NCI-H1417 treated with DMSO at 0.1 percent for 48 hours (cell line): ENCODE data around the gene CCR6.
"Not testable (repeated sequence)": the region's sequence is repeated elsewhere in the genome, so short reads cannot be mapped to it uniquely, and the experiment has no call there.

ENCODE experiments used
- DNase-seq: peaks from one replicate; lab custom pipeline; 2025; lab: John Stamatoyannopoulos, UW

Gene CCR6

DNA sequence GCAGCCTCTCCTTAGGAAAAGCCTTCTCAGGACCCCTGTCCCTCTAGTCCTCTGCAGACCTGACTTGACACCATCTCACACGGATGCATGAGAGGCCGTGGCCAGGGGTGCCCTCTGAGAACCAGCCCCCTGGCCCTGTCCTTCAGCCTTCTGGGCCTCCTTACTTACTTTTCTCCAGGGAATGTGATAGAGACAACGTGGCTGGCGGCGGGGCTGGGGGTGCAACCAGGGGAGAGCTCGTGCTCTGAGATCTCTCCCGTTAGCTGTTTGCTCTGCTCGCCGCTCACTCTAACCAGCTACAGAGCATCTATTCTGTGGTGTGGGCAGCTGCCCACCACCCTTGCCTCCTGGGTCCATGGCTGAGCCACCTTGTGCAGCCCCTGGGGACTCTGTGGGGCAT, 20.1 kb downstream of the CCR6 start:
- no peak for DNase-seq

DNA sequence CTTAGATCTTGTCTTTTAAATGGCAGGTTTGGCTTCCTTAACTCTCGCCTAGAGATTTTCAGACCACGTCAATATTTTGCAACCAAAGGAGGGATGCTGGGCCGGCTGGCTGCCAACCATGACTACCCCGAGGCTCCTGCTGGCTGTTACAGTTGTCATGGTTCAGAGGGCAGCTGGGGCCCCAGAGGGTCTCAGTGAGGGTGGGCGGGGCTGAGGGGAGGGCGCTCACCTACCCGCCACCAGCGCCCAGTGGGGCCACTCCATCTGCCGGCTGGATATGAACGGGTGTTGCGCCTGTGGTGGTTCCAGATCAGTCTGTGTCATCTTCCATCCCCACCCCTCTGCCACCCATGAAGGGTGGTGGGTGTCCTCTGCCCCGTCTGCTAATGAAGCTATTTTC, 22.6 kb downstream of the CCR6 start:
- DNase-seq = no peak

DNA sequence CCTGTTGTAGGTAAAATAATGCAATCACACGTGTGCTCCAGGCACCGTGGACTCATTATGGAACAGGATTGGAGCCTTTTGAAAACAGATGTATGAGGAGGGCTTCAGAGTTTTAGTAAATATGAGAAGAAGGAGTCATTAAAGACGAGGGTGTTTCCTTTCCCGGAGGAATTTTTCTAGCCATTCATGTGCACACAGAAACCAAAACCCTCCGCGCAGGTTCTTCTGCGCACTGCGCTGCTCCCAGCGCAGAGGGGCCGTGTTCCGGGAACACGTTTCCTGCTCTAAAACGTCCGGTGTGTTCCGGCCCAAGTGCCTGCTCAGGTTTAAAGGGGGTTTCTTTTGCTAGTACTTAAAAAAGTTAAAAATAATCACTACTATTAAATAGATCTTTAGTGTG, 23.2 kb downstream of the CCR6 start:
- DNase-seq = no peak

DNA sequence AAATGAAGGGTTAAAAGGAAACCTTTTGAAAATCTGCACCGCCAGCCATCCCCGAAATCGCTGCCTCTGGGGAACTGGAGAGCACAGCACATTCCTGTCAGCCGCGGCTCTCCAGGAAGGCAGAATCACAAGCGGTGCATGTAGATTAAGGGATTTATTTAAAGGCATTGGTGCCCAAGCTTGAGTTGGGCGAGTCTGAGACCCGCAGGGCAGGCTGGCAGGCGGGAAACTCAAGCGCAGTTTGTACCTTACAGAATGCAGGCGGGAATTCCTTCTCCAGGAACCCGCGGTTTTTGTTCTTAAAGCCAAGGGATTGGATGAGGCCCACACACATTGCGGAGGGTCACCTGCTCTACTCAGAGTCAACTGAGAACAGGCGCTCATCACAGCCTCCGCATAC, 24.1 kb downstream of the CCR6 start:
- no peak for DNase-seq

DNA sequence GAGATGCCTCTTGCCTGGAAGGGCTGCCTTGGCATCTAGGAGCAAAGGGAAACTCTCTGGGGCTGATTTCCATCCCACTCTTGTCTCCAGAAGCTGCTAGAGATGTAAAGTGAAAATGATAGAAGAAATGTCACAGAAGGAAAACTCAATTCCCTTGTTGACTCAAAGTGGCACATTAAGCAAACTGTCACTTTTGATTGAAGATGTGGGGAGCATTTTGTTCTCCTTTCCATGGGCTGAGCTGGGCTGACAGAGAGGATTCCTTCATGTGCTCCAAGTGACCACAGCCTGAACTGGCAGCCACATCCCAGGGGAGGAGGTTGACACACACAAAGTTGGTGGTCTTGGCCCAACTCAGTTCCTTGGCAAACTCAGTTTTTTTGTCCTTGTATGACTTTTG, 25.1 kb downstream of the CCR6 start:
- no peak for DNase-seq

DNA sequence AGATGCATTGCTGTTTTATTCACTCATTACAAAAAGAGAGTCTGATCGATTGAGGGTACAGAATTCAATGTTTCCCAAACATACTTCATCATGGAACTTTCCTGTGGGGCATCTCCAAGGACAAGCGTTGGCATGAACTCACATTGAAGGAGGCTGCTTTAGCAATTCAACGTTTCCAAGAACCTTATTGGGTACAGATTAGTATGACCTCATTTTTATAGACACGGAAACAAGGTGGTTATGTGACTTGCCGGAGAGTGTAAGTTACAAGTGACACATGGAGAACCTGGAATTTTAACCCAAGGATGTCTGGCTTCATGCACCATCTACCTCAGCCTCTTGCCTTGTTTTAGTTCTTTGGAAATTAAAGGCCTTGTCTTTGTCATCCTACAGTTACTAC, 26.1 kb downstream of the CCR6 start:
- DNase-seq = no peak

DNA sequence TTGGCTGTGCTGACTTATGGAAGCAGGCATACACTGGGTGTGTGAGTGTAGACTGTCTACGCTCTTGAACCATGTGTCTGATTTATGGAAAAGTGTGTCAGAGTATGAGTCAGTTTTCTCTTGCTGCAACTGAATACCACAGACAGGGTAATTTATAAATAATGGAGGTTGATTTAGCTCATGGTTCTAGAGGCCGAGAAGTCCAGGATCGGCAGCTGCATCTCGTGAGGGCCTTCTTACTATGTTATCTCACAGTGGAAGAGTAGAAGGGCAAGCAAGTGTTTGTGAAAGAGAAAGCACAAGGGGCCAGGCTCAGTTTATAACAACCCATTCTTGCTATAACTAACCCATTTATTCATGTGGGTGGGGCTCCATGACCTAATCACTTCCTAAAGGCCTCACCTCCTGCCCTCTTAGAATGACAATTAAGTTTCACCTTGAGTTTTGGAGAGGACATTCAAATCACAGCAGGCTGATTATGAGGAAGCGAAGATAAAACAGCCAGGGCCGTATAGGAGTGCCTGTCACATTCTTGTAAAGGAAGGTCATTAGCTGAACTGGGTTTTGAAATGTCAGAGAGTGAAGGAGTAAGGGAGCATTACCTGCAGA, 28.1 kb downstream of the CCR6 start:
- no peak for DNase-seq

DNA sequence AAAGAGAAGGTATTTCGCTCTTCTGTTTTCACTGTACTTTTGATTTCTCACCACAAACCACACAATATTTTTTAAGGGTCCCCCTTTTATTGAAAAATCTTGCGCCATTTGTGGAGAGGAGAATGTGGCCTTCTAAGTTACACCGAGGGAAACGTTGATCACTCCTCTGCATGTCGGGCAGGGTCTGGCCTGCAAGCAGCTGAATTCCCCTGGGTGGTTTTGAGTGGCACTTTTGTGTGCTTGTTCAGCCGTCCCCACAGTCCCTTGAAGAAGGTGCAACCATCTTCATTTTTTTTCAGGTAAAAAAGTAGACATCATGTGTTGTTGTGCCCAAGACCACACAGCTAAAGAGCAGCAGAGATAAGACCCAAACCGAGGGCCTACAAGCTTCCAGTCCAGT, 28.8 kb downstream of the CCR6 start:
- no peak for DNase-seq

DNA sequence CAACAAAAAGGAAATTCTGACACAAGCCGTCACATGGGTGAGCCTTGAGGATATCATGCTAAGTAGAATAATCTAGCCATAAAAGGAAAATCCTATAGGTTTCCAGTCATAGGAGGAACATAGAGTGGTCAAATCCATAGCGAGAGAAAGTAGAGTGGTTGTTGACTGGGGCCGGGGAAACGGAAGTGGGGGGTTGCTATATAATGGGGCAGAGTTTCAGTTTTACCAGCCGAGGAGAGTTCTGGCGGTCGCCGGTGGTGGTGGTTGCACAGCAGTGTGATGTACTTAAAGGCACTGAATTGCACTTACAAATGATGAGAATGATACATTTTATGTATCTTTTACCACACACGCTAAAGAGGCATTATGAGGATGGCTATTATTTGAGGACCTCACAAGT, 30.0 kb downstream of the CCR6 start:
- DNase-seq = no peak

DNA sequence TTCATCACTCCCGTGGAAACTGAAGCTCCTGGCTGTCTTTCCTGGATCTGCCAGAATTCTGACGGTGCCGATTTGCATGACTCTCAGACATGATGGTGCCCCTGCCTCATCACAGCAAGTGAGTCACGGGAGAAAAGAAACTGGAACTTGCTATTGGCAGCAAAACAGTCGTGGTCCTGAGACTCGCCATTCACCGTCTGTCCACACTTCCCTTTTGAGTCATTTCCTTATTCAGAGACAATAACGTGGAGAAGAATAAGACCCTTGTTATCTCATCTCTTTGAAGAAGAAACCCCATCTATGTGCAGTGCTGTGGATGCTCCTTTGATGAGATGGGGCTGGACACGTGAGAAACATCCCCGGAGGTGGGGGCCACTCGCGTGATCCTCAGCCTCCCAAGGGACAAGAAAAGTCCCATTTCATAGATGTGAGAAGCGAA, 30.6 kb downstream of the CCR6 start:
- no peak for DNase-seq

DNA sequence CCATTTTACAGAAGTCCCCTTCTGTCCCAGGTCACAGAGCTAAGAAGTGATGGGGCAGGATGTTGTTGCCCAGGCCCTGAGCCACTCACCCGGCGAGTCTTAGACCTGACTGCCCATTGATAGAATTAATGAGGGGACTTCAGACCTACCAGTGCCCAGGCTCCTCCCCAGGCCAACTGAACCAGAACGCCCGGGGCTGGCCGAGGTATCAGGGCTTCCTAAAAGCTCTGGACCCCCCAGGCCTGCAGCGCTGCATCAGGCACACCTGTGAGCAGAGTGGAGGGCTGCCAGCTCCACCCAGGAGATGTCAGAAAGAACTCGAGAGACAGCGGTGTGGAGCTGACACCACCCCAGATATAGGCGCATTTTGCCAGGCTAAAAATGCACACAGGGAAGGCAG, 31.4 kb downstream of the CCR6 start:
- DNase-seq = no peak

DNA sequence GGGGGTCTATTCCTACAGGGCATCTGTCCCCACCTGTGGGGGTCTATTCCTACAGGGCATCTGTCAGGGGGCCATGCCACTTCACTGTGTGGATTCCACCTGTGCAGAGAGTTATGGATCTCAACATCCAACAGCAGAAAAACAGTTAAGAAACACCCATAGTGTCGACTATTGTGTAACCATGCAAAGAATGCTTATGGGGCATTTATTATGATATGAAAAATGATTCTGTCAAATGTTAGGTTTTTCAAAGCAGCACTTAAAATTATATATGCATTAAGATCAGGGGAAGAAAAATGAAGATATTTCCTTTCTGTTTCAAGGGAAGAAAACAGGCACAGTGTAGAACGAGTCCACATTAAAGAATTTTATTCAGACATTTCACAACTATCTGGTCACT, 32.0 kb downstream of the CCR6 start:
- DNase-seq = no peak

DNA sequence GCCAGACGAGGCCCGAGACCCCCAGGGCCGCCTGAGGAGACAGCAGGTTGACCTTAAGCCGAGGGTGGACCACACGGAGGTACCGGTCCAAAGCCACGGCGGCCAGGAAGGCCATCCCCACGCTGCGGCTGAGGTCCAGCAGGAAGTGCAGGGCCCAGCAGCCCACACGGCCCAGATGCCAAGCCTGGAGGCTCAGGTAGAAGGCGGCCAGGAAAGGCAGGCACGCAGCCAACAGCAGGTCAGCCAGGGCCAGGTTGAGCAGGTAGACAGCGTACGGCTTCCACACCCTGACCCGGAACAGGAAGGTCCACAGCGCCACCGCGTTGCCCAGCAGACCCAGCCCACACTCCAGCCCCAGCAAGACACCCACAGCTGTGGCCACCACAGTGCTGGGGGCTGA, 34.5 kb downstream of the CCR6 start:
- DNase-seq = no peak

DNA sequence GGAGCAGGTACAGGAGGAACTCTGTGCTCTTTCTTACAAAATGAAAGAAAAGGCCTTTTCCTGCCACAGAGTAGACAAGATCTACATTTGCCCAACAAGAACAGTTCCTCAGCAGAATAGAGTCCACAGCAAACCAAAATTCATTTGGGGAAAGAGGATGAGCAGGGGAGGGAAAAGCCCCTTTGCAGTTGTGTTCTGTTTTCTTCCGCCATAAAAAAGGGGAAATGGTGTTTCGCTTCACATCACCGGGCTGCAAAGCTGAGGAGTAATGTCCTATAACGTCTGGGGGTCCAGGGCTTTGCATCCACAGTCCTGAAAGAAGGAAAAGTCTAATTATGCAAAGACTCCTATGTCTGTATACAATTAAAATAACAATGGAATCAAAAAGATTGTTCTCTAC, 35.0 kb downstream of the CCR6 start, which contains the start of gene GPR31:
TSS of gene GPR31 (minus strand) at position 118 of the 400 bp plus-strand sequence. CDS start 149 bp downstream, outside the sequence.
- DNase-seq = no peak

DNA sequence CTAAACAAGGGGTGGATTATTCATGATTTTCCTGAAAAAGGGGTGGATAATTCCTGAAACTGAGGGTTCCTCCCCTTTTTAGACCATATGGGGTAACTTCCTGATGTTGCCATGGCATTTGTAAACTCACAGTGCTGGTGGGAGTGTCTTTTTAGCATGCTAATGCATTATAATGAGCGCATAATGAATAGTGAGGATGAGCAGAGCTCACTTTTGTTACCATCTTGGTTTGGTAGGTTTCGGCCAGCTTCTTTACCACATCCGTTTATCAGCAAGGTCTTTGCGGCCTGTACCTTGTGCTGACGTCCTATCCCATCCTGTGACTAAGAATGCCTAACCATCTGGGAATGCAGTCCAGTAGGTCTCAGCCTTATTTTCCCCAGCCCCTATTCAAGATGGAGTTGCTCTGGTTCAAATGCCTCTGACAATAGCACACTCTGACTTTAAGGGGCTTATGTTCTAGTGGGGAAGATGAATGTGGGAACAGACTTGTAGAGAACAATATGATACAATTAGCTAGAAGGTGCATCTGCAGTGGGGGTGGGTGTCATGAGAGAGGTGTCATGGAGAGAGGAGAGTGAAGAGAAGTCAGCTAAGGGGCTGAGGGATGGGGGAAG, 39.1 kb downstream of the CCR6 start:
- DNase-seq = no peak

DNA sequence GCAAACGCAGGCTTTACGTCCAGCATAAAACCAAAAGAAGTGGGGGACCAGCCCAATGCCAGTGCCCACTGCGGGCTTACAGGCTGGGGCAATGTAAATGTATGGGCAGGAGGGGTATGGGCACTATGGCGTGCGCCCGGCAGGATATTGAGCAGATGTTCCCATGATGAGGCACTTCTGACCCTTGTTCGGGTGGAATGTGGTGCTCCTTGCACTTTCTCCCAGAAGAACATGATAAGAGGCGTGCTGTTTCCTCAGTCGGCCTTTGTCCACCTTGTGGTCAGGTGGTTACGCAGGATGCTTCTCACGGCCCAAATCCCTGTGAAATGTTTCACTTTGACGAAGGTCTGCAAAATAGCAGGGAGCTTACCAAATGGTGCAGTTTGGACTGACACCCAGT, 39.7 kb downstream of the CCR6 start:
- DNase-seq = no peak

DNA sequence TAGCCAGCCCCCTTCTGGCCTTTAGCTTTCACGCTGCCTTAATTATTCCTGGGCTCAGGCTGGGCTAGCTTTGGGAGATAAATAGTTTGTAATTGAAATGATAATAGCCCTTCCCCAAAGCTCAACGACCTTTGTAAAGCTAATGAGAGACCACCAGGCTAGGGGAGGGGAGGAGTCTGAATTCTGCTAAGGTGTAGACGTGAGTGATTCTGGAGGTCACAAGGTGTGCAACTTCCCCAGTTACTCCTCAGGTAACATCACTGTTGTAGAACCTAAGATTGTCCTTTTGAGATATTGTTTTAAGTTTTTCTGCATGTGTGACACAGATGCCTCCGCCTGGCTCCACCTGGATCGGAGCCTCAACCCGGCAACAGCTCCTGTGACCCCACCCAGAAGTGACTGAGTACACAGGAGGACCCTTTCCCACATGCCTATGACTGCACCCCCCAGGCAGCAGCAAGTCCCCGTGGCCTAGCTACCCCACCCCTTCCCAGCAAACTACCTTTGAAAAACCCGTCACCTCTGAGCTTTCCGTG, 40.6 kb downstream of the CCR6 start:
- no peak for DNase-seq

DNA sequence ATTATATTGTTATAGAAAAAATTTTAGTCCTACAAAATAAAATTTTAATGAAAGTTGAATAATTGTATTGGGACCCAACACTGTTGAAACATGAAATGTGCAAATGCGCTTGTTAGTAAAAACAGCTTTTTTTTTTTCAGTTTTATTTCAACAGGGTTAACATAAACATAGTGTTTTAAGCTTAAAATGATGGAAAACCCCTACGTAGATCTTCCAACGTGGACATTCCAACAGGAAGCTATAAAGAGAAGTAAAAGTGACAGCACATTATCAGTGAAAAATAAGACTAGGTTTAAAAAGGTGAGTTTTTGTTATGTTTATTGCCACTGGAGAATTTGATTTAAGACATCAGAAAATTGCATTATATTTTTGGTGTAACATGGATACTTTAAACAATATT, 41.4 kb downstream of the CCR6 start:
- DNase-seq = no peak

DNA sequence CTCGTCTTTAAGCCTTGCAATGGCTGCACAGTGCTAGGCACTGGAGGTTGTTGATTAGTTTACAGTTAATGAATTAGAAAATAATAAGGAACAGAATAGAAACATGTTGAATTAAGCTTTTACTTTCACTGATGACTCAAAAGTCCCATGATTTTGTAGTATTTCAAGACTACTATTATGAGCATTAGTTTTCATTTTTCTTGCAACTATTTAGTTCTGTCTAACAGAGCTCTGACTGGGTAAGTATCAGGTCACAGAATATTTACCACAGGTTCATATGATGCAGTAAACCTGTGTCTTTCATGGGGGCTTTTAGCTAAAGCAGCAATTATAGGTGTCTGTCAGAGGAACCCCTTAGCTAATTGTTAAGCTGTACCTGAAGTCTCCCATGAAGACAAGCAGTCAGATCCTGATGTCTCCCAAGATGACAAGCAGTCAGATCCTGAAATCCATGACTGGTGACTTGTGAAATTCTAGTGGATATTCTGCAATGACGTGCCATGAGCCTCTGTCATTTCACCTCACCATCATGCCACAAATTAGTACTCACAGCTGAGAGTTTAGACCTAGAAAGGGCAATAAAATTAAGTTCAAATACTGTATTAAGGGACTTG, 43.1 kb downstream of the CCR6 start:
- DNase-seq = no peak

DNA sequence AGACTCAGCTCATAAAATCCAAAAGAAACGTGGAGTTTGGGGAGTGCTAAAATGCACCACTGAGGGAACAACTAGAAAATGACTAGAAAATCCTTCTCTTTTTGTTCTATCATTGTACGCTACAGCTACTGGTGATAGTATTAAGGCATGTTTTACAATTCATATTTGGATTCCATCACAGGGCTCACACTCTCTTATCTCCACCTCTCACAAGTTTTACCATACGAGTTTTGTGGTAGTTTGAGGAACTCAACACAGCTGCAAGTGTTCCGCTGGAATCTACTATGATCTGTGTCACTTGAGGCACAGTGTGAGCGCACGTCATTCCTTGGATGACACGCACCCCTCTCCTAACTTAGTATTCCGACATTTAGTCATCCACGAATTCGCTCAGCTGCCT, 44.8 kb downstream of the CCR6 start:
- DNase-seq = not testable (repeated sequence)

DNA sequence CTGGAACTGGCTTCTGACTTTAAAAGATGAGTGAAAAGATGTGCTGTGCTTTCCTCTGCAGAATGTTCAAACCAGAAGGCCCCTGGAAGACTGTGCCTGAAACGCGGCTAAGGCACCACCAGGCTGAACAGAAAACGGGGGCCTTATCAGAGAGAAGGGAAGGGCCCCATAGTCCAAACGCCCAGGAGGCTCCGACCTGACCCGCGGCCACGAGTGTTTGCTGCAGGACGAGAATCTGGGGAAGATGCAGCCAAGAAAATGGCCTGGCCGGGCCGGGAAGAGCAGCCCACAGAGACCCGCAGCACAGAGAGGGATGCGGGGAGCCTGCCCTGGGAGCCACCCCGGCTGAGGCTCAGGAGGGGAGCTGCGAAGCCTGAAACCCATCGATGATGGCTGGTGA, 45.4 kb downstream of the CCR6 start:
- not testable (repeated sequence) for DNase-seq

DNA sequence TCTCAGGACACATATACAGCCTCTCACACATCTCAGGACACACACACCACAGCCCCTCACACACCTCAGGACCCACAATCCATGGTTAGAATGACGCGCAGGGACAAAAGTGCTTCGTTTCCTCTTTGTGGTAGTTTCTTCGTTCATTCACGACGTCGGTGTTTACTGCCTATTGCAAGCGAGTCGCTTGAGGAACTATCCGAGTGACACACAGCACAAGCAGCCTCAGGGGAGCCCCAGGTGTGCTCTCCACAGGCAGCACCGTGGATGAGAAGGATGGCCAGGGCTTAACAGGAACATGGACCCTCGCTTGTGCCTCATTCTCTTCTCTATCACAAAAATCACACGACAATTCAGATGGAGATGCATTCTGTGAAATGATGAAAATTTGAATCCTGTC, 47.0 kb downstream of the CCR6 start:
- DNase-seq = not testable (repeated sequence)

DNA sequence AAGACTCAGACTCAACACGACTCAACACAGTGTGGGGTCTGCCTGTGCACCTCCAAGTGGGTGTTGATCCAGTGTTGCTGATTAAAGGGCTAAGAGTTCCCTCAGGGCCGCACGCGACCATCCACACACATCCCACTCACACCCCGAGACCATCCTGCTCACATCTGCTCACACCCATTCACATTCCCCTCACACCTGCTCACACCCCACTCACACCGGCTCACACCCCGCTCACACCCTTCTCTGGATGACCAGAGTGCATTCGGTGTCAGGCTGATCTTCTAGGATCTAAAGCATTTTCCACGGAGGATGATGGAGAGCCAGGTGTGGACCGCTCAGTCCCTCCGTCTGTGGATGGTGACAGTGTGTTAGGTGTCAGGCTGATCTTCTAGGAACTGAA, 48.4 kb downstream of the CCR6 start:
- DNase-seq = not testable (repeated sequence)
